ENCODE results near the gene CC2D1A. TPM values are rescaled to one million over a fixed set of nuclear protein-coding genes. Genes with fewer than 3 reads are reported as not detected.

CC2D1A gene
- total and polyA plus RNA-seq, 2 donors from 2014 or later: 28.8 to 36.9 TPM

GRCh38 chr19:13866463-13867046 is 39.4 kb upstream of the CC2D1A start:
- peak overlapping the region in 1 of 3 donors; percentile 16 for H3K9ac ChIP-seq (ENCODE audit: low read length in 3 of 3)
- no peaks in the 10 kb centered on the region for H3K36me3 ChIP-seq (ENCODE audit: control insufficient read depth in 2 of 3, insufficient read depth in 3 of 3, low read length in 3 of 3)
- H3K27me3 ChIP-seq (ENCODE audit: control insufficient read depth, insufficient read depth, low read length): no peaks in the 10 kb centered on the region
- no peak for FAIRE-seq
- H3K4me1 ChIP-seq (ENCODE audit: control insufficient read depth in 2 of 3, insufficient read depth in 2 of 3, low read depth in 1 of 3, low read length in 3 of 3): peaks cover 0 to 16% (median 4%) of the 10 kb centered on the region in 3 donors
- H3K4me3 ChIP-seq (ENCODE audit: low read length in 3 of 3): peak overlapping the region in 1 of 3 donors; percentile 47
- DNase-seq: no peak
- intact Hi-C loops (cut with DNase I): loop anchor here (10.0 kb wide), 2 partner anchors 92 to 262 kb away; partner anchors contain the start of gene C19orf53
- H3K9me3 ChIP-seq (ENCODE audit: control insufficient read depth in 2 of 3, insufficient read depth in 1 of 3, low read length in 3 of 3): no peaks in the 10 kb centered on the region
- H3K27ac ChIP-seq (ENCODE audit: low read depth in 2 of 2, low read length in 2 of 2): no peak overlapping the region
- TF ChIP-seq CTCF (IDR thresholded peaks at IDR 0.05; ENCODE audit: borderline replicate concordance, extremely low read depth, insufficient read depth): no peak

- no peak overlapping the region for H3K27ac ChIP-seq (ENCODE audit: low read depth in 2 of 2, low read length in 2 of 2)
- H3K9ac ChIP-seq (ENCODE audit: low read length in 3 of 3): no peak overlapping the region
- no peak overlapping the region for H3K4me3 ChIP-seq (ENCODE audit: low read length in 3 of 3)
- intact Hi-C loops (cut with DNase I): loop anchor here (10.0 kb wide), 2 partner anchors 94 to 264 kb away; partner anchors contain the start of gene C19orf53
- DNase-seq (no peak), FAIRE-seq (no peak)
- TF ChIP-seq CTCF (IDR thresholded peaks at IDR 0.05; ENCODE audit: borderline replicate concordance, extremely low read depth, insufficient read depth): no peak
- no peaks in the 10 kb centered on the region for H3K27me3 ChIP-seq (ENCODE audit: control insufficient read depth, insufficient read depth, low read length)
- no peaks in the 10 kb centered on the region for H3K36me3 ChIP-seq (ENCODE audit: control insufficient read depth in 2 of 3, insufficient read depth in 3 of 3, low read length in 3 of 3)
- peaks cover 0 to 12% (median 0%) of the 10 kb centered on the region in 3 donors for H3K4me1 ChIP-seq (ENCODE audit: control insufficient read depth in 2 of 3, insufficient read depth in 2 of 3, low read depth in 1 of 3, low read length in 3 of 3)
- no peaks in the 10 kb centered on the region for H3K9me3 ChIP-seq (ENCODE audit: control insufficient read depth in 2 of 3, insufficient read depth in 1 of 3, low read length in 3 of 3)
Measured at GRCh38 chr19:13868663-13869062, 37.3 kb upstream of the CC2D1A start.

GRCh38 chr19:13869281-13869680 is 36.7 kb upstream of the CC2D1A start:
- H3K9ac ChIP-seq (ENCODE audit: low read length in 3 of 3): no peak overlapping the region
- DNase-seq: no peak
- no peak for TF ChIP-seq CTCF (IDR thresholded peaks at IDR 0.05; ENCODE audit: borderline replicate concordance, extremely low read depth, insufficient read depth)
- intact Hi-C loops (cut with DNase I): loop anchor here (10.0 kb wide), 2 partner anchors 94 to 264 kb away; partner anchors contain the start of gene C19orf53
- H3K9me3 ChIP-seq (ENCODE audit: control insufficient read depth in 2 of 3, insufficient read depth in 1 of 3, low read length in 3 of 3): no peaks in the 10 kb centered on the region
- FAIRE-seq: no peak
- no peaks in the 10 kb centered on the region for H3K36me3 ChIP-seq (ENCODE audit: control insufficient read depth in 2 of 3, insufficient read depth in 3 of 3, low read length in 3 of 3)
- peaks cover 0 to 12% (median 0%) of the 10 kb centered on the region in 3 donors for H3K4me1 ChIP-seq (ENCODE audit: control insufficient read depth in 2 of 3, insufficient read depth in 2 of 3, low read depth in 1 of 3, low read length in 3 of 3)
- no peak overlapping the region for H3K4me3 ChIP-seq (ENCODE audit: low read length in 3 of 3)
- H3K27ac ChIP-seq (ENCODE audit: low read depth in 2 of 2, low read length in 2 of 2): no peak overlapping the region
- no peaks in the 10 kb centered on the region for H3K27me3 ChIP-seq (ENCODE audit: control insufficient read depth, insufficient read depth, low read length)

All from kidney (tissue), 14 donors.